RWPE1 (cell line): Measurements from ENCODE around the gene SDCBP2.

ENCODE experiments used
- CTCF ChIA-PET: fragments of 350-600 bp; sonication (Branson Sonifier 250); formaldehyde crosslinking; extraction: SDS; loops from one replicate; lab custom pipeline; 2021; lab: Yijun Ruan, JAX
- POLR2A ChIA-PET: fragments of 400-600 bp; formaldehyde crosslinking; extraction: SDS; loops from one replicate; lab custom pipeline; 2020; ENCODE audit warnings: antibody characterized with exemption; ENCODE audit not compliant: low non-redundant PET; lab: Yijun Ruan, JAX
- DNase-seq: peaks from one replicate; pipeline ENCODE4 v3.0.0; 2012; ENCODE audit warnings: low spot score
- H3K27ac ChIP-seq: fragments of 450-650 bp; 2 replicates; pipeline ENCODE4 v1.5.1; 2017
- CTCF ChIP-seq: fragments of 450-650 bp; conservative IDR thresholded peaks from 2 replicates; pipeline ENCODE4 v1.5.1; 2017; ENCODE audit warnings: low read depth, mild to moderate bottlenecking

The SDCBP2 gene

GRCh38 chr20:1310506-1311190 is 18.3 kb downstream of the SDCBP2 start:
- ChIA-PET CTCF (no interaction called here), POLR2A (no interaction called here)
- no peak overlapping the region for H3K27ac ChIP-seq
- no peak for DNase-seq
- no peak for TF ChIP-seq CTCF

GRCh38 chr20:1310071-1310470 is 18.9 kb downstream of the SDCBP2 start:
- no peak for DNase-seq
- TF ChIP-seq CTCF: no peak
- no peak overlapping the region for H3K27ac ChIP-seq
- POLR2A ChIA-PET: no interaction called here
- CTCF ChIA-PET: no interaction called here

- POLR2A ChIA-PET: no interaction called here
- H3K27ac ChIP-seq: no peak overlapping the region
- no peak for TF ChIP-seq CTCF
- no peak for DNase-seq
- CTCF ChIA-PET: interaction anchor here (0.7 kb wide), 1 partner anchor 19 kb away, joined by 3 read pairs; no protein-coding TSS in a partner anchor
Measured at GRCh38 chr20:1309439-1309847, 19.5 kb downstream of the SDCBP2 start.

GRCh38 chr20:1308702-1309095 is 20.2 kb downstream of the SDCBP2 start:
- DNase-seq: no peak
- POLR2A ChIA-PET: no interaction called here
- H3K27ac ChIP-seq: no peak overlapping the region
- no peak for TF ChIP-seq CTCF
- CTCF ChIA-PET: no interaction called here

- ChIA-PET POLR2A (no interaction called here), CTCF (no interaction called here)
- H3K27ac ChIP-seq: no peak overlapping the region
- no peak for DNase-seq
- no peak for TF ChIP-seq CTCF
Measured at GRCh38 chr20:1308067-1308701, 20.8 kb downstream of the SDCBP2 start.

- no peak overlapping the region for H3K27ac ChIP-seq
- CTCF ChIA-PET: no interaction called here
- DNase-seq: no peak
- POLR2A ChIA-PET: no interaction called here
- TF ChIP-seq CTCF: no peak
Measured at GRCh38 chr20:1307571-1307971, 21.4 kb downstream of the SDCBP2 start.
